Heart left ventricle (tissue), 16 donors: ENCODE measurements around the gene TBC1D1. TPM values are rescaled to one million over a fixed set of nuclear protein-coding genes. Genes with fewer than 3 reads are reported as not detected.

Source experiments
- ATAC-seq, 4 donors: fragments of 200-7000 bp; cut with Tn5 transposase; one replicate each; pipeline ENCODE4 v1.9.1; 2020 to 2022; ENCODE audit warnings: moderate library complexity in 4 of 4, mild to moderate bottlenecking in 3 of 4, moderate number of reproducible peaks in 1 of 4
- DNase-seq, 5 donors: peaks; one replicate each; pipeline ENCODE4 v3.0.0-alpha.2; 2020
- H3K27ac ChIP-seq, 12 donors: fragments of 200-600 bp; sonication (generic) in 4 of 12; one replicate each; pipeline versions ENCODE4 v1.5.0 to v1.8.0; 2016 to 2022; ENCODE audit warnings: mild to moderate bottlenecking in 2 of 12
- H3K27me3 ChIP-seq, 9 donors: fragments of 200-600 bp; sonication (generic) in 2 of 9; one replicate each; pipeline versions ENCODE4 v1.5.1 to v1.8.0; 2016 to 2022; ENCODE audit warnings: mild to moderate bottlenecking in 3 of 9
- H3K36me3 ChIP-seq, 9 donors: fragments of 200-600 bp; sonication (generic) in 2 of 9; one replicate each; pipeline versions ENCODE4 v1.5.0 to v1.8.0; 2018 to 2022; ENCODE audit warnings: mild to moderate bottlenecking in 2 of 9
- H3K4me1 ChIP-seq, 12 donors: fragments of 200-600 bp; sonication (generic) in 4 of 12; one replicate each; pipeline versions ENCODE4 v1.5.0 to v1.8.0; 2016 to 2022; ENCODE audit warnings: mild to moderate bottlenecking in 3 of 12
- H3K4me3 ChIP-seq, 12 donors: fragments of 200-600 bp; sonication (generic) in 4 of 12; one replicate each; pipeline versions ENCODE4 v1.5.0 to v1.8.0; 2017 to 2022; ENCODE audit warnings: mild to moderate bottlenecking in 9 of 12, moderate library complexity in 4 of 12
- H3K9me3 ChIP-seq, 12 donors: fragments of 200-600 bp; sonication (generic) in 4 of 12; one replicate each; pipeline versions ENCODE4 v1.5.0 to v1.8.0; 2016 to 2022; ENCODE audit warnings: mild to moderate bottlenecking in 1 of 12
- CTCF ChIP-seq, 12 donors: fragments of 200-600 bp; sonication (generic) in 4 of 12; IDR thresholded peaks; one replicate each; pipeline versions ENCODE4 v1.5.0 to v1.8.0; 2018 to 2022; ENCODE audit warnings: antibody characterized with exemption in 12 of 12, mild to moderate bottlenecking in 5 of 12
- POLR2A ChIP-seq, 2 donors: fragments of 450-650 bp; IDR thresholded peaks; one replicate each; pipeline ENCODE4 v1.6.1; 2017; ENCODE audit warnings: antibody characterized with exemption in 2 of 2, mild to moderate bottlenecking in 2 of 2, moderate library complexity in 2 of 2
- WGBS, 4 donors: extraction: QIAGEN DNeasy Blood & Tissue Kit in 2 of 4; methylation state at CpG; one replicate each; pipeline versions ENCODE4 v1.1.5 to v1.1.7; 2013 to 2018; 5-methylcytosine and 5-hydroxymethylcytosine counted together
- intact Hi-C, 10 donors: fragments of 100-400 bp; cut with DNase I; formaldehyde crosslinking; loops; one replicate each; pipeline versions ENCODE4 v1.11.1 to v1.14.2; 2022
- polyA plus RNA-seq, 2 donors: library from polyadenylated mRNA; stranded (reverse); fragments of 200-250 nt; gene quantifications; one replicate each; pipeline ENCODE4 v1.2.3, GENCODE V29; 2013
- total RNA-seq, 9 donors: library from RNA; depleted of rRNA in 2 of 9; stranded (reverse); fragments of >200 nt in 2 of 9; fragmentation: NEBNext Ultra II Directional in 3 of 9; extraction: Animal tissue kit (Norgen Biotek cat#: 25700) in 3 of 9; gene quantifications; one replicate each; pipeline versions ENCODE4 v1.1.0 to v1.2.4, GENCODE V29; 2016 to 2023
- donor health status: ischemic (EF 13 %, LVEDD 7.1; RV severe dilation, severe dysfunction).
- donor health status: healthy with polysubstance abuse.
- donor health status: DM: no; HTN: yes; CAD: no.
- donor health status: DM: no; HTN: no; CAD: no.
- donor health status: ischemic (EF 25% LVEDD 6.9; RV normal size, moderate dysfunction).
- donor health status: ischemic (EF 25% LVEDD 5.7; RV mildly dilated, moderate dysfunction).
- donor health status: healthy.
- donor health status: DM: yes; HTN: yes; CAD: no.
- donor health status: ischemic (EF 35%, LVEDD 5.7; RV mildly dilated, moderate dysfunction).
- donor health status: nonischemic (EF 11% LVEDD 7.7; RV severe dilation, severe dysfunction).
- donor health status: DM: yes; HTN: yes; CAD: no.
- donor health status: PGD.
- donor health status: ischemic (EF 29% LVEDD 5.4; RV normal size, mild dysfunction).
- donor health status: nonischemic (EF 23%, LVEDD 6.1; RV moderate dilation, normal function).

TBC1D1 gene
- total and polyA plus RNA-seq, 11 donors = 81.7 to 269 (median 140) TPM

- intact Hi-C loops = no loop called here
- peaks cover 0 to 62% (median 43%) of the 10 kb centered on the region in 9 donors for H3K36me3 ChIP-seq
Observed at GRCh38 chr4:37862961-37863360, 27.9 kb upstream of the TBC1D1 start.

DNA sequence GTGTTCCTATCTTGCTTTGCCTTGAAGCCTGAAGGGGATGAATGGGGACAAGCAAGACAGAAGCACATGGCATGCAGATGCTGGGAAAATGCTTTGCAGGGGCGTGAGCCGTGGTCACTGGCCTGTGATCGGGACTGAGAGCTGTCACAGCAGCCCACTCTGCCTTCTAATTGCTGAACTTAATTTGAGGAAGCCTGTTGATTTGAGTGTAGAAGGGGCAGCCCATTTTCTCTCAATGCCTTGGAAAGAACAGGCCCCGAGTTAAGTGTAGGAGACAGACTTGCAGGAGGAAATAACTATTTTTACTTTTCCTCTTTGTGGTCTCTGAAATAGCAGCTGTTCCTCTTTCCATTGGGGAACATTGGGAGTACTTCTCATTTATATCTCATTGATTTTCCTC is 26.1 kb upstream of the TBC1D1 start:
- intact Hi-C loops = loop anchor here in 1 of 10 donors (5.0 kb wide), 1 partner anchor 37 kb away; the partner anchor contains the start of gene PGM2
- Histone ChIP-seq H3K36me3 (peaks cover 0 to 48% (median 28%) of the 10 kb centered on the region in 9 donors), H3K4me1 (peaks cover 0 to 34% (median 14%) of the 10 kb centered on the region in 12 donors), H3K27me3 (no peaks in the 10 kb centered on the region), H3K9me3 (no peaks in the 10 kb centered on the region), H3K27ac (peak overlapping the region in 11 of 12 donors; percentile 6 to 77 (median 59)), H3K4me3 (no peak overlapping the region)
- peak in 3 of 4 donors; percentile 40 to 53 (median 46) for ATAC-seq
- TF ChIP-seq POLR2A (IDR thresholded peaks at IDR 0.05) (no peak), CTCF (IDR thresholded peaks at IDR 0.05) (no peak)
- no peak for DNase-seq
- 59 to 81% (median 72%) methylated on average over 4 of the region's 4 CpGs for WGBS, 4 donors

More at GRCh38 chr4:37862961-37863360, 27.9 kb upstream of the TBC1D1 start:
- WGBS, 4 donors = 81 to 91% (median 87%) methylated on average over 4 of the region's 4 CpGs
- no peak for ATAC-seq
- no peak for DNase-seq
- Histone ChIP-seq H3K4me3 (no peak overlapping the region), H3K27me3 (no peaks in the 10 kb centered on the region), H3K9me3 (no peaks in the 10 kb centered on the region), H3K27ac (no peak overlapping the region), H3K4me1 (peaks cover 0 to 34% (median 14%) of the 10 kb centered on the region in 12 donors)
- no peak for TF ChIP-seq CTCF (IDR thresholded peaks at IDR 0.05)
- no peak for TF ChIP-seq POLR2A (IDR thresholded peaks at IDR 0.05)

DNA sequence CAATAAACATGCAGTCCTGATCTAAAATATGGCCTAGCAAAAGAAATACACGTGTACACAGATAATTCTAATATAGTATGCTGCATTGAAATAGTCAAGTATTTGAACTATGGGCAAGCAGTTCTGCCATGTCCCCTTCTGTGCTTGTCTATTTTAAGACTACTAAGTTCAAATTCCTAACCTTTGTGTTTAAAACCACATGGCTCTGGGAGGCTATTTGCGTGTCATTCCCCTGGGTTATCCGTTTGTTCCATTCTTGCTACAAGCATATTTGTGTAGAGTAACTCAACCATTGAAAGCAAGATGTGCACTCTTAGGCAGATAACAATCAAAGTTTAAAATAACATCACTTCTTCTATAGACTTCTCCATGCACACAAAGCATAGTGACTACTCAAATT is 25.4 kb upstream of the TBC1D1 start:
- no peak for TF ChIP-seq CTCF (IDR thresholded peaks at IDR 0.05)
- TF ChIP-seq POLR2A (IDR thresholded peaks at IDR 0.05) = no peak
- 41 to 60% (median 51%) methylated on average over 3 of the region's 3 CpGs for WGBS, 4 donors
- Histone ChIP-seq H3K27me3 (no peaks in the 10 kb centered on the region), H3K36me3 (peaks cover 0 to 45% (median 28%) of the 10 kb centered on the region in 9 donors), H3K4me1 (peaks cover 0 to 34% (median 14%) of the 10 kb centered on the region in 12 donors), H3K4me3 (no peak overlapping the region), H3K9me3 (no peaks in the 10 kb centered on the region), H3K27ac (peak overlapping the region; percentile 9 to 77 (median 50))
- intact Hi-C loops = loop anchor here in 1 of 10 donors (5.0 kb wide), 1 partner anchor 38 kb away; the partner anchor contains the start of gene PGM2
- no peak for DNase-seq
- ATAC-seq = peak; percentile 78 to 91 (median 78)

DNA sequence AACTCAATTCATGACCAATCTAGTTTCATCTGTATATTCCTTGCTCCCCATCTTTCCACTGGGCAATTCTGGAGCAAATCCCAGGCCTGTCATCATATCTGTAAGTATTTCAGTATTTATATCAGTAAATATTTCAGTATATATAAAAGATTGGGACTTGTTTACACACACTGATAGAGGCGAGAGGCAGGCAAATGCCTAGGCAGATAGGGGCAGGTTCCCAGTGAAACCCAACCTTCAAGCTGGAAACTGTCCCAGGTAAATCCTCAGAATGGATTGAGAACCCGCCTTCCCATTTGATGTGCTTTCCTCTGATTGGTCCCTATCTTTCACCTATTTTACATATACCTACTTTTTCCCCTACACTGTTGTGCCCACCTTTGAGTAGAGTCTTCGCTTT is 23.8 kb upstream of the TBC1D1 start:
- Histone ChIP-seq H3K4me3 (no peak overlapping the region), H3K4me1 (peaks cover 0 to 36% (median 14%) of the 10 kb centered on the region in 12 donors), H3K36me3 (peaks cover 0 to 29% (median 14%) of the 10 kb centered on the region in 9 donors), H3K27me3 (no peaks in the 10 kb centered on the region), H3K27ac (no peak overlapping the region), H3K9me3 (no peaks in the 10 kb centered on the region)
- no peak for ATAC-seq
- DNase-seq = no peak
- WGBS, 4 donors = 95 to 99% (median 97%) methylated on average over 3 of the region's 3 CpGs
- intact Hi-C loops = loop anchor here in 1 of 10 donors (5.0 kb wide), 1 partner anchor 40 kb away; the partner anchor contains the start of gene PGM2
- TF ChIP-seq POLR2A (IDR thresholded peaks at IDR 0.05) = no peak
- TF ChIP-seq CTCF (IDR thresholded peaks at IDR 0.05) = no peak
